ENCODE measurements around the gene STAMBP. TPM values are rescaled to one million over a fixed set of nuclear protein-coding genes. Genes with fewer than 3 reads are reported as not detected.

The STAMBP gene
- total RNA-seq, 1 donor from 2014 or later = 41.0 TPM

DNA sequence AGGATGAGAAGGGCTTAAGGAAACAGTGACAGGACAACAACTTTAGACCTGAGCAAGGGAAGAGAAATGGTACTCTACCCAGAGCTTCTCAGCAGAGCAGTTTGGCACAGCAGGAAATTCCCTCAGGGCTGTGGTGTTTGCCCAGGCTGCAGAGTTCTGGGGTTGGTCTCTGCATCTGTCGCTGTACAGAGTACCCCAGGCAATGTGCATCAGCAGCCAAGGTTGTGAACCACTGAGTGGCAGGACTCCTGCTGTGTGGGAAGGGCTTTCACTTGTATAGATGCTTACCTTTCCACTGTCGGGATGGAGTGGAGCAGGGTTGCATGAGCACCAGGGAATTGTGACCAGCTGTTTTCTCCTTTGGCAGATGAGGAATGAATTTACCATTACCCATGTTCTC, 21.2 kb downstream of the STAMBP start:
- no peak for DNase-seq (ENCODE audit: extremely low spot score, unreplicated experiment)
- H3K36me3 Mint-ChIP-seq = peaks cover 16% of the 10 kb centered on the region
- H3K4me3 Mint-ChIP-seq = no peak overlapping the region
- H3K4me1 Mint-ChIP-seq (ENCODE audit: unreplicated experiment) = no peaks in the 10 kb centered on the region
- no peak overlapping the region for H3K27ac Mint-ChIP-seq
- H3K9me3 Mint-ChIP-seq = no peaks in the 10 kb centered on the region
- TF ChIP-seq CTCF (conservative IDR thresholded peaks at IDR 0.05) = no peak
- no peaks in the 10 kb centered on the region for H3K27me3 Mint-ChIP-seq

DNA sequence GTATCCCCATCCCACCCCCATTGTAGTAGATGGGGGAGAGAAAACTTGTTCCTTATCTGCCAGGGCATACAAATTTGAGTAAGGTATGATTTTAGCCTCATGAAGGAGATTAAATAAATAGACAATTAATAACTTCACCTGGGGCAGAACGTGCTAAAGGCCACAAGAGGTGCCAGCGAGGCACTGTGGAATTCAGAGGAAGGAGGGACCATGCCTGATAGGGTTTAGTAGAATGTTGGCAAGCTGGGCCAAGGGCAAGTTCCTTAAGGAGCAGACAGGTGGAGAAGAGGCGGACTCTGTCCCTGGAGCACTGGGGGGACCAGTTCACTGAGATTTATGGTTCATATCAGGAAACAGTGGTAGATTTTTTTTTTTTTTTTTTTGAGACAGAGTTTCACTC, 22.5 kb downstream of the STAMBP start:
- Mint-ChIP-seq H3K4me3 (no peak overlapping the region), H3K4me1 (ENCODE audit: unreplicated experiment) (no peaks in the 10 kb centered on the region), H3K9me3 (no peaks in the 10 kb centered on the region), H3K27ac (no peak overlapping the region), H3K36me3 (peaks cover 19% of the 10 kb centered on the region), H3K27me3 (no peaks in the 10 kb centered on the region)
- peak; percentile 58 for TF ChIP-seq CTCF (conservative IDR thresholded peaks at IDR 0.05)
- no peak for DNase-seq (ENCODE audit: extremely low spot score, unreplicated experiment)

- Mint-ChIP-seq H3K27ac (no peak overlapping the region), H3K9me3 (no peaks in the 10 kb centered on the region), H3K4me1 (ENCODE audit: unreplicated experiment) (no peaks in the 10 kb centered on the region), H3K27me3 (no peaks in the 10 kb centered on the region), H3K4me3 (no peak overlapping the region), H3K36me3 (peaks cover 23% of the 10 kb centered on the region)
- no peak for DNase-seq (ENCODE audit: extremely low spot score, unreplicated experiment)
- no peak for TF ChIP-seq CTCF (conservative IDR thresholded peaks at IDR 0.05)
These were observed 23.3 kb downstream of the STAMBP start for GRCh38 chr2:73852020-73852419.

- Mint-ChIP-seq H3K27ac (no peak overlapping the region), H3K27me3 (no peaks in the 10 kb centered on the region), H3K4me1 (ENCODE audit: unreplicated experiment) (no peaks in the 10 kb centered on the region), H3K36me3 (peaks cover 41% of the 10 kb centered on the region), H3K4me3 (no peak overlapping the region), H3K9me3 (no peaks in the 10 kb centered on the region)
- DNase-seq (ENCODE audit: extremely low spot score, unreplicated experiment) = no peak
- no peak for TF ChIP-seq CTCF (conservative IDR thresholded peaks at IDR 0.05)
These were observed 26.8 kb downstream of the STAMBP start for GRCh38 chr2:73855526-73855925.

DNA sequence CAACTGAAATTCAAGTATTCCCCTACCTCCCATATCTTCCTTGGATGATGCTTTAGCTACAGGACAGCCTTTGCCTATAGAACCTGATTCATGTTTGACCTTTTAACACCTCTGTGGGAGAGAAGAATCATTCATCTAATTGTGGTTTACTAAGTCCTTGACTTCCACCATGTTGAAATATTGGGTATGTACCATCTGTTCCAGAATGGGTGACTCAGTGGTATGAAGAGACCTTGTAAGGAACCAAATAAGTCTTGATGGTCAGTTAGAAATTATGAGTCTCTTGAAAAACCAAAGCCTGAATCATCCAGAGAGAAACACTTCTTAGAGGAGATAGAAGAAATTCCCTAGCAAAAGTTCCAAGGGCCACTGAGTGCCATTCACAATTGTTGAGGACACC, 27.5 kb downstream of the STAMBP start:
- TF ChIP-seq CTCF (conservative IDR thresholded peaks at IDR 0.05) = no peak
- H3K4me1 Mint-ChIP-seq (ENCODE audit: unreplicated experiment) = no peaks in the 10 kb centered on the region
- no peak for DNase-seq (ENCODE audit: extremely low spot score, unreplicated experiment)
- H3K27me3 Mint-ChIP-seq = no peaks in the 10 kb centered on the region
- peaks cover 42% of the 10 kb centered on the region for H3K36me3 Mint-ChIP-seq
- H3K9me3 Mint-ChIP-seq = no peaks in the 10 kb centered on the region
- H3K27ac Mint-ChIP-seq = no peak overlapping the region
- H3K4me3 Mint-ChIP-seq = no peak overlapping the region

All from type B pancreatic cell (in vitro differentiated cells).